Endothelial cell of hepatic sinusoid (primary cell): Measurements from ENCODE around the gene ACVR1.
"Not testable (repeated sequence)": the region's sequence is repeated elsewhere in the genome, so short reads cannot be mapped to it uniquely, and the experiment has no call there.

Source experiments
- in situ Hi-C: cut with HindIII; loops from 2 replicates; pipeline ENCODE4 v1.10.0; 2017; ENCODE audit warnings: low sequenced_read_pairs

The ACVR1 gene

GRCh38 chr2:157894694-157895435 is 18.7 kb upstream of the ACVR1 start:
- in situ Hi-C loops = no loop called here

GRCh38 chr2:157893611-157894010 is 17.5 kb upstream of the ACVR1 start:
- in situ Hi-C loops = no loop called here

GRCh38 chr2:157891643-157892041 is 15.5 kb upstream of the ACVR1 start:
- in situ Hi-C loops = no loop called here

- in situ Hi-C loops = no loop called here
These were observed 15.0 kb upstream of the ACVR1 start for GRCh38 chr2:157890969-157891642.

DNA sequence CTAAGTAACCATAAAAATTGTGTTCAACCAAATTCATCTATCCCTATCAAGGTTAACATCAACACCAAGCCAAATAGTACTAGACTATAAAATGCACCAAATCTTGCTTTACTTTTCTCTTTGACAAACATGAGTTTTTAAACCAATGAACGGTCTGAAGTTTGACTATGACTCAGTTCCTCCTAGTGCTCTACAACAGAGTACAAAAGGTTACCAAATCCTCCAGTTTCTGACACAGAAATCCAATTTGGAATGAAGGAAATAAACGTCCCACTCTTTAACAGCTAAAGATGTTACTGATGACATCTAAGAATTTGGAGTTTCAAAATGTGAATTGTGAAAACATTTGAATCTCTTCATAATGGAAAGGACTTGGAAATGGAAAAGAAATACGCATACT is 11.8 kb upstream of the ACVR1 start:
- in situ Hi-C loops = no loop called here

DNA sequence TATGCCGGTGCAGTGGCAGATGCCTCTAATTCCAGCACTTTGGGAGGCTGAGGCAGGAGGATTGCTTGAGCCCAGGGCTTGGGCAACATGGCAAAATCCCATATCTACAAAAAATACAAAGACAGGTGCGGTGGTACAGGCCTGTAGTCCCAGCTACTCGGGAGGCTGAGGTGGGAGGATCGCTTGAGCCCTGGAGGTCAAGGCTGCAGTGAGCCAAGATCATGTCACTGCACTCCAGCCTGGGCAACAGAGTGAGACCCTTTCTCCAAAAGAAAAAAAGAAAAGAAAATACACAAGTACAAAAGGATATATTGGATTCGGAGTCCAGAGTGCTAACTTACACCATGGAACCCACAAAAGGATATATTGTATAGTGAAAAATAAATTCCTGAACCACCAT is 8.4 kb upstream of the ACVR1 start:
- in situ Hi-C loops = not testable (repeated sequence)

GRCh38 chr2:157880927-157881326 is 4.8 kb upstream of the ACVR1 start:
- in situ Hi-C loops = no loop called here

DNA sequence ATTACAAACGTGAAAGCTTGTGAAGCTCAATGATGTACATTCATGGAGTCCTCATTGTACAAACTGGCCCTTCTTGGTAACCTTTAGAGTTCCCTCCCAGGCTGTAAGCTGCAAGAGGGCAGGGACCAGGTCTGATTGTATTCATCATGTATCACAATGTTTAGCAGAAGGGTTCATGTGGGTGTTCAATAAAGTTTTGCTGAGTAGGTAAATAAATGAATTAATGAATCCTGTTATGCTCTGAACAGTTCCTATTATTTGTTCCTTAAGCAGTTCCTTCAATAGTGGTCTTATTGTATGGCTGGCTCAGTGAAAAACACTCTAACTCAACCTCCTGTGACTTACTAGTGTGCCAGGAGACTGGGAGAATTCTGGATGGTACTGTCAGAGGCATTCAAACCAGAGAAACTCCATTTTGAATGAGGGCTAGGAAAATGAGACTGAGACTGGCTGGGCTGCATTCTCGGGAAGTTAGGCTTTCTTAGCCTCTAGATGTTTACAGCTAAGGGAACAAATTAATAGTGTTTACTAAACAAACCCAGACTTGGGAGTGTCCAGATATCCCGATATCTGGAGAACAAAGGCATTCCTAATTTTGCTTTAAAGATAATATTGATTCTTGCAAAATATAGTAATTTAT is 1.8 kb upstream of the ACVR1 start:
- in situ Hi-C loops = loop anchor here (5.0 kb wide), 1 partner anchor 101 kb away; no protein-coding TSS in a partner anchor

GRCh38 chr2:157876786-157877138 is 632 bp upstream of the ACVR1 start:
- in situ Hi-C loops = loop anchor here (5.0 kb wide), 1 partner anchor 99 kb away; no protein-coding TSS in a partner anchor

DNA sequence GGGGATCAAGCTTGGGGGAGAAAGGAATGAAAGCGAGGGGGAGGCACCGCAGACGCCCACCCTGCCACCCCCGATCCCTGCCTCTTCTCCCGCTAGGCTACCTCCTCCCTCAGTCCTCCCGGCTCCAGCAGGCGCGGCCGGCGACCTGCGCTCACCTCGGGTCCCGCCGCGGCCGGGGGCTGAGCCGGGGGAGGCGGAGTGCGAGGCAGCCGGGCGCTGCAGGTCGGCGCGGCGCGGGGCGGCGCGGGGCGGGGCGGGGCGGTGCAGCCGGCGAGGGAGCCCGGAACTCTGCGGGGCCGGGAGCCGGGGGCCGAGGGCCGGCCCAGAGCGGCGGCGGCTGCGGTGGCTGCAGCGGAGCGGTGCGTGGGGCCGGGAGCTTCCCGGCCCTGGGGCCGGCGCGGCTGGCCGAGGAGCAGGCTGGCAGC is 477 bp downstream of the ACVR1 start:
- in situ Hi-C loops = loop anchor here (5.0 kb wide), 1 partner anchor 98 kb away; no protein-coding TSS in a partner anchor

DNA sequence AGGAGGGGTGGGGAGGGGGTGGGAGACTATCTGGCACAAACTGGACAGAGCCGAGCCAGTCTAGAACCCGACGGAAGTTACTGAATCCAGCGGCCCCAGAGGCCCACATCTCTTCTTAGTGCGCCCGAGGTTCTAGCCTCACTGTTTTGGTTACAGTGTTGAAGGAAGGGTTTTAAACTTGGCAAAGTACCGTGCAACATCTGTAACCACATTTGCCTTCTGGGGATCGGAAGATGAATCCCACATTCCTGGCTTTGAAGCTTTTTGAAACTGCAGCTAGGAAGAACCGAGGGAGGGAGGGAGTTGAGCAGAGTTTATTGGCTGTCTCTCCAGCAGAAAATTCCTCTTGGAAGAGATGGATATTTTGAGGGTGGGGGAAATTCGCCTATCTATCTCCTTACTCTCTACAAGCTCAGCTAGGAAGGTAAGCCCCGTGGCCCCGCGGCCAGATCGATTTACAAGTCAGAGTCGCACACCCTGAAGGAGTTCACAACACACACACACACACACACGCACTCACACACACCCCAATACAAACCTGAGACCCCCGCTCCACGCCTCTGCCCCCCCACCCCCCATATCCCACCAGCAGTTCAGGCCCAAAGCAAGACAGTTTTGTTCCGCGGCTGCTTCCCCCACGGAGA is 1.0 kb downstream of the ACVR1 start:
- in situ Hi-C loops = loop anchor here (5.0 kb wide), 1 partner anchor 98 kb away; no protein-coding TSS in a partner anchor

DNA sequence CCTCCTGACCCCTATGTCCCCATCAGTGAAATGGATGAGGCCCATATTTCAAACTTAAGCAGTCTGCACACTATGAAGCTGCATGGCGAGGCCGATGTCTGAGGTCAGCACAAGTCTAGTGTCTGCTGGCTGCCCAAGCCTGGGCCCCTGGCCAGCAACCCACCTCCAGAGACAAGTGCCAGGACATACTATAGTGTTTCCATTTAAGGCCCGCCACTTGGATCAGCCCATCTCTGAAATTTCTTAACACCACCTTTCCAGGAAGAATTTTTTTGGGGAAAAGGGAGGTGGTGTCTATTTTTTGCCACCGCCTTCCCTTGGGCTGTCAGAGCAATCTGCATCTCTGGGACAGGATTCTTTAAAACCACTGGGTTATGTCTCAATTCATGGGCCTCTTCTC is 1.8 kb downstream of the ACVR1 start:
- in situ Hi-C loops = no loop called here

GRCh38 chr2:157872791-157873190 is 3.3 kb downstream of the ACVR1 start:
- in situ Hi-C loops = no loop called here

DNA sequence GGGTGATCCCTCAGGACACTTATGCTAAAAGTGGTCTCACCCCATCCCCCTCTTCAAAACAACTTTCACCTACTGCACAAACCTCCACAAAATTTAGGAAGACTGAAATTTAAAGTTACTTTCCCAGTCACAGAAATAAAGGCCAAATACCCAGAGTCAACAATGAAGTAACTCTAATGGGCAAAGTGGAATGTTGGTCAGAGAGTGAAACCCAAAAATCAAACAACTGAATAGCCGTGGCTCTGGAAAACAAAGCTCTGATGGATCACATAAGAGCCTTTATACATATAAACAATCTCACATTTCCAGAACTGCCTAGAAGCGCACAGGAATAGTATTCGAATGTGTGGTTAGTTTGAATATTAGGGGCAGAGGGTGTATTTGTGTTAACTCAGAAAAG is 4.7 kb downstream of the ACVR1 start:
- in situ Hi-C loops = no loop called here

DNA sequence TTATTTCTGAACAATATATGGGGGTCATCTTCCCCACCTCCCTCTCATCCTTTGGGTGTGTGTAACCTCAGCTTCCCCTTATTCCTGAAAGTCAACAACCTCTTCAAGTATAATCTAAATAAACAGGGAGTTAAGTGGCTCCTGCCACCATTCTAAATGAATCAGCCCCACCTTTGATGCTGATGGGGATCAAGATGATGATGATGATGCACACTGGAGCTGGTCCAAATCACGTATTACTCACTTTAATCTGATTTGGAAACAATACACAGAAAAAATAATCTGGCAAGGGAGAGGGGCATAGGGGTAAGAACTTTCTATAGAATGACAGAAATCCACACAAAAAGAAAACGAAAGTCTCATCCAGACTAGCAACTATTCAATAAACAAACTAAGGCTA is 7.1 kb downstream of the ACVR1 start:
- in situ Hi-C loops = no loop called here

- in situ Hi-C loops = no loop called here
These were observed 8.4 kb downstream of the ACVR1 start for GRCh38 chr2:157867703-157868102.

DNA sequence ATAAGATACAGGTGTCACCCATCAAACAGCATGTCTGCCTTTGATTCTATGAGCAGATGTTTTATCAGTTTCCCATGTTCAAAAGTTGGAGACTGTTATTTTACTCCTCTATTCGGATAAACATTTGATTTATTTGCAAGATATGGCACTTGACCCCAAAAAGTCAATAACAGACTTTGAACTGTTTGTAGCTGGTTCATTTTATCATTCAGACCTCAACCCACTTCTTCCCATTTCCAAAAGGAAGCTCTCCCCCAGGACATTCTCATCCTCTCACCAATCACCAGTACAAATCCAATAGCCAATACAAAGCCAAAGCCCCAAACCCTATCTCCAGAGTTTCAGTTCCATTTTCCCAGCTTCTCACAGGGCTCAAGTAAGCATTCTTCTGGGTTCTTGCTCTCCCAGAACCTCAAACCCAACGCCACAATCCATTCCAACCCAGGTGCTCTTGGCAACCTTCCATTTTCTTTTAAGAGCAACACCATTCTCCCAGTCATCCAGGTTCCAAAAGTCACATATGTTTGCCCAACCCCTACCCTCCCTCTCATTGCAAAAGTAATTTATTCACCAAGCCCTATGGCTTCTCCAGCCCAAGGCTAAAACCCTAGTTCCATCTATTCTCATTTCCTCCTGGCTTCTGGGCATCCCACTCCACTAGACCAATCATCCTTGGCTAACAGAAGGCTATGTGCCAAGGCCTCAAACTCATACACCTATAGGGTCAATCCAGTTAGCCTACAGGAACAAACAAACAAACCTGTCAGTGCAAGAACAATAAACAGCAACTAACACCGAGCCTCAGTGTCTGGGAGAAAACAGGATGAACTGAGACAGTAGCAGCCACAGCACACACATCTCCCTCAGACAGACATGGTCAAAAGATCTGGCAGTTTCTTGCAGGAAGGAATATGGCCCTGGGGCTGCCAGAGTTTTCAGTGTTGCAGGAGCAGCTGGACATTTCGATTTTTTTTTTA is 9.2 kb downstream of the ACVR1 start:
- in situ Hi-C loops = no loop called here

- in situ Hi-C loops = no loop called here
These were observed 9.9 kb downstream of the ACVR1 start for GRCh38 chr2:157866202-157866601.

- in situ Hi-C loops = no loop called here
These were observed 11.2 kb downstream of the ACVR1 start for GRCh38 chr2:157864857-157865430.

DNA sequence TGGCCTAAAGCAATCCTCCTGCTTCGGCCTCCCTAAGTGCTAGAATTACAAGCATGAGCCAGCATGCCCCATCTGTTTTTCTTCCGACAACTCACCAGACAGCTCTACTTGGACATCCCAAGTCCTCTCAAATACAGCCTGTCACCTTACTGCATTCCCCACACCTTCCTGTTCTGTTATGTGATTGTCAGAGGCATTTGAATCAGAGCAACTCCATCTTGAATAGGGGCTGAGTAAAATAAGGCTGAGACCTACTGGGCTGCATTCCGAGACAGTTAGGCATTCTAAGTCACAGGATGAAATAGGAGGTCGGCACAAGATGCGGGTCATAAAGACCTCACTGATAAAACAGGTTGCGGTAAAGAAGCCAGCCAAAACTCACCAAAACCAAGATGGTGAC is 17.3 kb downstream of the ACVR1 start:
- in situ Hi-C loops = no loop called here
